Spleen (tissue), 11 donors: ENCODE results near the gene BAIAP2L2. TPM values are rescaled to one million over a fixed set of nuclear protein-coding genes. Genes with fewer than 3 reads are reported as not detected.
A peak's percentile ranks its signal among the peaks of the same experiment; 100 is the strongest.

Source experiments
- DNase-seq: peaks from one replicate; pipeline ENCODE4 v3.0.0-alpha.2; 2020
- H3K27ac ChIP-seq, 8 donors: fragments of 200-600 bp; sonication (generic) in 7 of 8; 1 replicate in 4 of 8; 2 replicates in 4 of 8; pipeline versions ENCODE4 v1.5.0 to v1.8.0; 2016 to 2021; ENCODE audit warnings: inconsistent platforms in 4 of 8, mild to moderate bottlenecking in 4 of 8, moderate library complexity in 1 of 8
- H3K27me3 ChIP-seq, 7 donors: fragments of 200-600 bp; sonication (generic) in 6 of 7; replicated peaks in 1 of 7; 1 replicate in 4 of 7; 2 replicates in 3 of 7; pipeline versions ENCODE4 v1.5.0 to v1.8.0; 2016 to 2021; ENCODE audit warnings: inconsistent platforms in 3 of 7, mild to moderate bottlenecking in 1 of 7
- H3K36me3 ChIP-seq, 6 donors: fragments of 200-600 bp; sonication (generic) in 5 of 6; 1 replicate in 4 of 6; 2 replicates in 2 of 6; pipeline versions ENCODE4 v1.5.0 to v1.8.0; 2016 to 2021; ENCODE audit warnings: inconsistent platforms in 2 of 6
- H3K4me1 ChIP-seq, 6 donors: fragments of 200-600 bp; sonication (generic) in 5 of 6; 1 replicate in 3 of 6; 2 replicates in 3 of 6; pipeline versions ENCODE4 v1.5.0 to v1.8.0; 2016 to 2021; ENCODE audit warnings: inconsistent platforms in 3 of 6
- H3K4me3 ChIP-seq, 8 donors: fragments of 200-600 bp; sonication (generic) in 7 of 8; 1 replicate in 4 of 8; 2 replicates in 4 of 8; pipeline versions ENCODE4 v1.5.0 to v1.8.0; 2016 to 2021; ENCODE audit warnings: inconsistent platforms in 4 of 8, mild to moderate bottlenecking in 4 of 8, moderate library complexity in 2 of 8
- H3K9me3 ChIP-seq, 8 donors: fragments of 200-600 bp; sonication (generic) in 7 of 8; 1 replicate in 4 of 8; 2 replicates in 4 of 8; pipeline versions ENCODE4 v1.5.0 to v1.8.0; 2016 to 2021; ENCODE audit warnings: inconsistent platforms in 4 of 8
- POLR2A ChIP-seq, 3 donors: fragments of 450-650 bp; IDR thresholded peaks; one replicate each; pipeline ENCODE4 v1.5.1; 2017; ENCODE audit warnings: antibody characterized with exemption in 3 of 3, mild to moderate bottlenecking in 1 of 3
- POLR2AphosphoS5 ChIP-seq, 3 donors: sonication (generic); formaldehyde crosslinking; IDR thresholded peaks; one replicate each; pipeline ENCODE4 v1.5.1; 2017; ENCODE audit warnings: antibody characterized with exemption in 3 of 3
- WGBS, 5 donors: extraction: QIAGEN DNeasy Blood & Tissue Kit in 3 of 5; methylation state at CpG; one replicate each; pipeline versions ENCODE4 v1.1.5 to v1.1.7; 2013 to 2018; 5-methylcytosine and 5-hydroxymethylcytosine counted together
- intact Hi-C: fragments of 100-400 bp; cut with DNase I; formaldehyde crosslinking; loops from one replicate; pipeline ENCODE4 v1.15.0; 2023; ENCODE audit warnings: low total_unique reads
- polyA plus RNA-seq, 3 donors: library from polyadenylated mRNA; stranded (reverse); fragments of 200-250 nt; gene quantifications; one replicate each; pipeline ENCODE4 v1.2.1, GENCODE V29; 2013
- total RNA-seq, 7 donors: library from RNA; depleted of rRNA in 3 of 7; stranded (reverse); fragments of >200 nt in 3 of 7; fragmentation: NEBNext Ultra II Directional in 4 of 7; extraction: Animal tissue kit (Norgen Biotek cat#: 25700) in 4 of 7; gene quantifications; one replicate each; pipeline versions ENCODE4 v1.1.0 to v1.2.1, GENCODE V29; 2016 to 2021
- TF ChIP-seq, protein P1 (sequence below), 11 experiments: fragments of 200-600 bp in 7 of 11; fragments of 450-650 bp in 4 of 11; sonication (generic) in 4 of 11; IDR thresholded peaks in 8 of 11; conservative IDR thresholded peaks in 3 of 11; 1 replicate in 7 of 11; 2 replicates in 4 of 11; pipeline versions ENCODE4 v1.4.0 to v1.8.0; 2016 to 2021; ENCODE audit warnings: antibody characterized with exemption in 11 of 11, inconsistent platforms in 4 of 11, mild to moderate bottlenecking in 1 of 11
- donor health status: healthy with polysubstance abuse.
- donor health status: DM: no; HTN: no; CAD: no; lungs with moderate emphysema.
- donor health status: DM: no; HTN: no; CAD: no.
- donor health status: Bipolar disorder and iron deficiency.
- donor health status: healthy.
- donor health status: DM: no; HTN: no; CAD: no.
- donor health status: DM: yes; HTN: yes; CAD: no.

BAIAP2L2 gene
- total and polyA plus RNA-seq, 10 donors: 0.37 to 3.0 (median 0.91) TPM

DNA sequence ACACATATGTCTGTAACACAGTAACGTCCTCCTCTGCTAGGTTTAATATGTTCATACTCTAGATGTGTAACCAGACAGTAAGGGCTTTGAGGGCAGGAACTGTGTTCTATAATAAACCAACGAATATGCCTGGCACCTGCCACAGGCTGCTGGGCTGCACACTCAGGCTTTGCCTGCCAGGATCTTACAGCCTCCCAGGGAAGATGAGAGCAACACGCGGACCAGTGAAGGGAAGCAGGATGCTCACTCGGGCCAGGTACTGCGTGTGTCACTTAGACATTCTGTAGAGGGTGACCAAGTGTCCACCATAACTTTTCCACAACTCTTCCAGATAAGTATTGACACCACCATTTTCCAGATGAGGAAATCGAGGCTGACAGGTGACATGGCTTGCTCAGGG, 21.7 kb upstream of the BAIAP2L2 start:
- TF ChIP-seq, protein P1, sequence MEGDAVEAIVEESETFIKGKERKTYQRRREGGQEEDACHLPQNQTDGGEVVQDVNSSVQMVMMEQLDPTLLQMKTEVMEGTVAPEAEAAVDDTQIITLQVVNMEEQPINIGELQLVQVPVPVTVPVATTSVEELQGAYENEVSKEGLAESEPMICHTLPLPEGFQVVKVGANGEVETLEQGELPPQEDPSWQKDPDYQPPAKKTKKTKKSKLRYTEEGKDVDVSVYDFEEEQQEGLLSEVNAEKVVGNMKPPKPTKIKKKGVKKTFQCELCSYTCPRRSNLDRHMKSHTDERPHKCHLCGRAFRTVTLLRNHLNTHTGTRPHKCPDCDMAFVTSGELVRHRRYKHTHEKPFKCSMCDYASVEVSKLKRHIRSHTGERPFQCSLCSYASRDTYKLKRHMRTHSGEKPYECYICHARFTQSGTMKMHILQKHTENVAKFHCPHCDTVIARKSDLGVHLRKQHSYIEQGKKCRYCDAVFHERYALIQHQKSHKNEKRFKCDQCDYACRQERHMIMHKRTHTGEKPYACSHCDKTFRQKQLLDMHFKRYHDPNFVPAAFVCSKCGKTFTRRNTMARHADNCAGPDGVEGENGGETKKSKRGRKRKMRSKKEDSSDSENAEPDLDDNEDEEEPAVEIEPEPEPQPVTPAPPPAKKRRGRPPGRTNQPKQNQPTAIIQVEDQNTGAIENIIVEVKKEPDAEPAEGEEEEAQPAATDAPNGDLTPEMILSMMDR (IDR thresholded peaks at IDR 0.05 in 8 of 11, conservative IDR thresholded peaks at IDR 0.05 in 3 of 11): no peak
- TF ChIP-seq POLR2A (IDR thresholded peaks at IDR 0.05): no peak
- TF ChIP-seq POLR2AphosphoS5 (IDR thresholded peaks at IDR 0.05): no peak
- Histone ChIP-seq H3K9me3 (no peaks in the 10 kb centered on the region), H3K4me3 (no peak overlapping the region), H3K27ac (peak overlapping the region in 1 of 8 donors; percentile 26), H3K27me3 (no peaks in the 10 kb centered on the region), H3K36me3 (peaks cover 0 to 97% (median 34%) of the 10 kb centered on the region in 6 donors), H3K4me1 (peaks cover 0 to 12% (median 0%) of the 10 kb centered on the region in 6 donors)
- intact Hi-C loops: no loop called here
- DNase-seq: peak; percentile 65
- WGBS, 5 donors: 94 to 97% (median 94%) methylated on average over 7 of the region's 7 CpGs

GRCh38 chr22:38131399-38131798, 20.9 kb upstream of the BAIAP2L2 start:
- H3K4me1 ChIP-seq: peaks cover 0 to 12% (median 0%) of the 10 kb centered on the region in 6 donors
- H3K36me3 ChIP-seq: peaks cover 0 to 100% (median 34%) of the 10 kb centered on the region in 6 donors
- no peak overlapping the region for H3K4me3 ChIP-seq
- peak overlapping the region in 2 of 8 donors; percentile 26 for H3K27ac ChIP-seq
- TF ChIP-seq POLR2AphosphoS5 (IDR thresholded peaks at IDR 0.05) (no peak), POLR2A (IDR thresholded peaks at IDR 0.05) (no peak)
- TF ChIP-seq, protein P1 (IDR thresholded peaks at IDR 0.05 in 8 of 11, conservative IDR thresholded peaks at IDR 0.05 in 3 of 11): no peak
- intact Hi-C loops: no loop called here
- no peaks in the 10 kb centered on the region for H3K9me3 ChIP-seq
- no peak for DNase-seq
- WGBS, 5 donors: 60 to 82% (median 66%) methylated on average over 2 of the region's 2 CpGs
- no peaks in the 10 kb centered on the region for H3K27me3 ChIP-seq

GRCh38 chr22:38129856-38130255, 19.4 kb upstream of the BAIAP2L2 start:
- no peak overlapping the region for H3K4me3 ChIP-seq
- TF ChIP-seq POLR2A (IDR thresholded peaks at IDR 0.05): no peak
- TF ChIP-seq, protein P1 (IDR thresholded peaks at IDR 0.05 in 8 of 11, conservative IDR thresholded peaks at IDR 0.05 in 3 of 11): no peak
- TF ChIP-seq POLR2AphosphoS5 (IDR thresholded peaks at IDR 0.05): no peak
- no peaks in the 10 kb centered on the region for H3K9me3 ChIP-seq
- H3K27ac ChIP-seq: no peak overlapping the region
- no peaks in the 10 kb centered on the region for H3K27me3 ChIP-seq
- intact Hi-C loops: loop anchor here (10.0 kb wide), 1 partner anchor 95 kb away; no protein-coding TSS in a partner anchor
- DNase-seq: no peak
- H3K4me1 ChIP-seq: peaks cover 0 to 12% (median 0%) of the 10 kb centered on the region in 6 donors
- H3K36me3 ChIP-seq: peaks cover 0 to 100% (median 29%) of the 10 kb centered on the region in 6 donors
- WGBS, 5 donors: 87 to 92% (median 90%) methylated on average over 5 to 9 of the region's 9 CpGs

GRCh38 chr22:38129021-38129420, 18.5 kb upstream of the BAIAP2L2 start:
- 79 to 98% (median 87%) methylated on average over 2 to 10 of the region's 10 CpGs for WGBS, 5 donors
- H3K36me3 ChIP-seq: peaks cover 0 to 96% (median 27%) of the 10 kb centered on the region in 6 donors
- intact Hi-C loops: loop anchor here (10.0 kb wide), 1 partner anchor 96 kb away; no protein-coding TSS in a partner anchor

More at GRCh38 chr22:38129021-38129420, 18.5 kb upstream of the BAIAP2L2 start:
- Histone ChIP-seq H3K4me1 (peaks cover 0 to 12% (median 0%) of the 10 kb centered on the region in 6 donors), H3K27me3 (no peaks in the 10 kb centered on the region), H3K27ac (no peak overlapping the region), H3K9me3 (no peaks in the 10 kb centered on the region), H3K4me3 (no peak overlapping the region)
- no peak for DNase-seq
- TF ChIP-seq POLR2A (IDR thresholded peaks at IDR 0.05) (no peak), POLR2AphosphoS5 (IDR thresholded peaks at IDR 0.05) (no peak)
- TF ChIP-seq, protein P1 (IDR thresholded peaks at IDR 0.05 in 8 of 11, conservative IDR thresholded peaks at IDR 0.05 in 3 of 11): no peak
